ENCODE measurements around the gene DONSON. TPM values are rescaled to one million over a fixed set of nuclear protein-coding genes. Genes with fewer than 3 reads are reported as not detected.
"Not testable (repeated sequence)": the region's sequence is repeated elsewhere in the genome, so short reads cannot be mapped to it uniquely, and the experiment has no call there.

The DONSON gene
- total RNA-seq, 1 experiment from 2014 or later = 25.6 TPM

DNA sequence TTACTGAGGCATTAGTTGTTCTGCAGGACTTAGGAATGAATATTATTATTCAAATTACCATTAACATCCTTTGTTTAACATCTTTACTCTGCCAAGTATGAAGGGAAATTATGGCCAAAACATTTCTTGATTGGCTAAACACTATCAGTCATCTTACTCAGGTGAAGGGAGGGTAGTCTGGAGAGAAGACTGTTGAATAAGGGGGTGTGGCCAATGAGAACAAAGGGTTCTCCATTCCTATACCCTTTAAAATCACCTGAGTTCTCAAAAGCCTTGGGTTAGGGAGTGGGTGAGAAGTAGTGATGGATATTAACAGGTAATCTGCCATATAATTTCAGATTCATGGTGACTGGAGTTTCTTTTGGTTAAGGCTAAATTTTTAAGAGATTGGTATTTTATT lies 33.8 kb upstream of the DONSON start:
- intact Hi-C loops (cut with micrococcal nuclease; ENCODE audit: unreplicated experiment) = no loop called here
- Histone ChIP-seq H4K20me1 (ENCODE audit: insufficient read depth) (no peaks in the 10 kb centered on the region), H3K4me3 (no peak overlapping the region), H3K4me2 (no peak overlapping the region), H3K4me1 (replicated peaks; ENCODE audit: insufficient read depth) (no peaks in the 10 kb centered on the region), H3K9me2 (ENCODE audit: insufficient read depth) (no peaks in the 10 kb centered on the region), H3K27me3 (ENCODE audit: insufficient read depth, low read depth) (no peaks in the 10 kb centered on the region), H3F3A (ENCODE audit: insufficient read depth, low read depth) (no peaks in the 10 kb centered on the region), H2AFZ (no peak overlapping the region), H3K9me3 (ENCODE audit: insufficient read depth, low read depth) (no peaks in the 10 kb centered on the region), H3K27ac (no peak overlapping the region), H3K79me2 (ENCODE audit: low read depth) (no peaks in the 10 kb centered on the region), H3K36me3 (ENCODE audit: low read depth) (no peaks in the 10 kb centered on the region)
- no peak for TF ChIP-seq EZH2 (IDR thresholded peaks at IDR 0.05; ENCODE audit: low read depth)
- TF ChIP-seq, protein P1, sequence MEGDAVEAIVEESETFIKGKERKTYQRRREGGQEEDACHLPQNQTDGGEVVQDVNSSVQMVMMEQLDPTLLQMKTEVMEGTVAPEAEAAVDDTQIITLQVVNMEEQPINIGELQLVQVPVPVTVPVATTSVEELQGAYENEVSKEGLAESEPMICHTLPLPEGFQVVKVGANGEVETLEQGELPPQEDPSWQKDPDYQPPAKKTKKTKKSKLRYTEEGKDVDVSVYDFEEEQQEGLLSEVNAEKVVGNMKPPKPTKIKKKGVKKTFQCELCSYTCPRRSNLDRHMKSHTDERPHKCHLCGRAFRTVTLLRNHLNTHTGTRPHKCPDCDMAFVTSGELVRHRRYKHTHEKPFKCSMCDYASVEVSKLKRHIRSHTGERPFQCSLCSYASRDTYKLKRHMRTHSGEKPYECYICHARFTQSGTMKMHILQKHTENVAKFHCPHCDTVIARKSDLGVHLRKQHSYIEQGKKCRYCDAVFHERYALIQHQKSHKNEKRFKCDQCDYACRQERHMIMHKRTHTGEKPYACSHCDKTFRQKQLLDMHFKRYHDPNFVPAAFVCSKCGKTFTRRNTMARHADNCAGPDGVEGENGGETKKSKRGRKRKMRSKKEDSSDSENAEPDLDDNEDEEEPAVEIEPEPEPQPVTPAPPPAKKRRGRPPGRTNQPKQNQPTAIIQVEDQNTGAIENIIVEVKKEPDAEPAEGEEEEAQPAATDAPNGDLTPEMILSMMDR (conservative IDR thresholded peaks at IDR 0.05) = no peak
- DNase-seq = no peak
- no TSS peak for BruUV-seq (replicated peaks)
- ChIA-PET POLR2A (ENCODE audit: unreplicated experiment) (no interaction called here), CTCF (no interaction called here)

- CTCF ChIA-PET = interaction anchor here (0.6 to 0.7 kb wide), 2 partner anchors 46 to 466 kb away, joined by 3 to 9 read pairs; no protein-coding TSS in a partner anchor
- Histone ChIP-seq H3K4me1 (replicated peaks; ENCODE audit: insufficient read depth) (no peaks in the 10 kb centered on the region), H3K27ac (no peak overlapping the region), H3K9me3 (ENCODE audit: insufficient read depth, low read depth) (no peaks in the 10 kb centered on the region), H3F3A (ENCODE audit: insufficient read depth, low read depth) (no peaks in the 10 kb centered on the region), H3K79me2 (ENCODE audit: low read depth) (no peaks in the 10 kb centered on the region), H4K20me1 (ENCODE audit: insufficient read depth) (no peaks in the 10 kb centered on the region), H3K4me2 (no peak overlapping the region), H2AFZ (no peak overlapping the region), H3K36me3 (ENCODE audit: low read depth) (no peaks in the 10 kb centered on the region), H3K27me3 (ENCODE audit: insufficient read depth, low read depth) (no peaks in the 10 kb centered on the region), H3K9me2 (ENCODE audit: insufficient read depth) (no peaks in the 10 kb centered on the region), H3K4me3 (no peak overlapping the region)
- TF ChIP-seq, protein P1 (conservative IDR thresholded peaks at IDR 0.05) = no peak
- TF ChIP-seq EZH2 (IDR thresholded peaks at IDR 0.05; ENCODE audit: low read depth) = no peak
- no peak for DNase-seq
- no TSS peak for BruUV-seq (replicated peaks)
- intact Hi-C loops (cut with micrococcal nuclease; ENCODE audit: unreplicated experiment) = no loop called here
- POLR2A ChIA-PET (ENCODE audit: unreplicated experiment) = no interaction called here
Observed at GRCh38 chr21:33619726-33620125, 31.2 kb upstream of the DONSON start.

- Histone ChIP-seq H3K36me3 (ENCODE audit: low read depth) (no peaks in the 10 kb centered on the region), H3K27me3 (ENCODE audit: insufficient read depth, low read depth) (no peaks in the 10 kb centered on the region), H3K4me2 (no peak overlapping the region), H3K9me3 (ENCODE audit: insufficient read depth, low read depth) (no peaks in the 10 kb centered on the region), H2AFZ (no peak overlapping the region), H3K9me2 (ENCODE audit: insufficient read depth) (no peaks in the 10 kb centered on the region), H3K27ac (no peak overlapping the region), H3K79me2 (ENCODE audit: low read depth) (no peaks in the 10 kb centered on the region), H3K4me1 (replicated peaks; ENCODE audit: insufficient read depth) (no peaks in the 10 kb centered on the region), H3K4me3 (no peak overlapping the region), H3F3A (ENCODE audit: insufficient read depth, low read depth) (no peaks in the 10 kb centered on the region), H4K20me1 (ENCODE audit: insufficient read depth) (no peaks in the 10 kb centered on the region)
- no TSS peak for BruUV-seq (replicated peaks)
- intact Hi-C loops (cut with micrococcal nuclease; ENCODE audit: unreplicated experiment) = no loop called here
- ChIA-PET POLR2A (ENCODE audit: unreplicated experiment) (no interaction called here), CTCF (no interaction called here)
- TF ChIP-seq, protein P1 (conservative IDR thresholded peaks at IDR 0.05) = no peak
- TF ChIP-seq EZH2 (IDR thresholded peaks at IDR 0.05; ENCODE audit: low read depth) = no peak
- no peak for DNase-seq
Observed at GRCh38 chr21:33618407-33618806, 29.9 kb upstream of the DONSON start.

DNA sequence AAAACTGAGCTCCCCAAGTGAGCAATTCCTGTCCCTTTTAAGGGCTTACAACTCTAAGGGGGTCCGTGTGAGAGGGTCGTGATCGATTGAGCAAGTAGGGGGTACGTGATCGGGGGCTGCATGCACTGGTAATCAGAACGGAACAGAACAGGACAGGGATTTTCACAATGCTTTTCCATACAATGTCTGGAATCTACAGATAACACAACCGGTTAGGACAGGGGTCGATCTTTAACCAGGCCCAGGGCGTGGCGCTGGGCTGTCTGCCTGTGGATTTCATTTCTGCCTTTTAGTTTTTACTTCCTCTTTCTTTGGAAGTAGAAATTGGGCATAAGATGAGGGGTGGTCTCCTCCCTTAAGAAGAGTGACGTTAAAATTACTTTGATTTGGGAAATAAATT lies 29.1 kb upstream of the DONSON start:
- BruUV-seq (replicated peaks); H3K27ac ChIP-seq; CTCF ChIA-PET; H3K79me2 ChIP-seq (ENCODE audit: low read depth); H3K9me3 ChIP-seq (ENCODE audit: insufficient read depth, low read depth); intact Hi-C loops (cut with micrococcal nuclease; ENCODE audit: unreplicated experiment); H3K4me2 ChIP-seq; H3K36me3 ChIP-seq (ENCODE audit: low read depth); H3F3A ChIP-seq (ENCODE audit: insufficient read depth, low read depth); H2AFZ ChIP-seq; H3K4me3 ChIP-seq; H3K4me1 ChIP-seq (replicated peaks; ENCODE audit: insufficient read depth); POLR2A ChIA-PET (ENCODE audit: unreplicated experiment); DNase-seq; H3K9me2 ChIP-seq (ENCODE audit: insufficient read depth); H4K20me1 ChIP-seq (ENCODE audit: insufficient read depth); H3K27me3 ChIP-seq (ENCODE audit: insufficient read depth, low read depth): not testable (repeated sequence)
